ENCODE data around the gene AMIGO3.

GRCh38 chr3:49721896-49722781 lies 2.7 kb upstream of the AMIGO3 start:
- TF ChIP-seq, protein P1, sequence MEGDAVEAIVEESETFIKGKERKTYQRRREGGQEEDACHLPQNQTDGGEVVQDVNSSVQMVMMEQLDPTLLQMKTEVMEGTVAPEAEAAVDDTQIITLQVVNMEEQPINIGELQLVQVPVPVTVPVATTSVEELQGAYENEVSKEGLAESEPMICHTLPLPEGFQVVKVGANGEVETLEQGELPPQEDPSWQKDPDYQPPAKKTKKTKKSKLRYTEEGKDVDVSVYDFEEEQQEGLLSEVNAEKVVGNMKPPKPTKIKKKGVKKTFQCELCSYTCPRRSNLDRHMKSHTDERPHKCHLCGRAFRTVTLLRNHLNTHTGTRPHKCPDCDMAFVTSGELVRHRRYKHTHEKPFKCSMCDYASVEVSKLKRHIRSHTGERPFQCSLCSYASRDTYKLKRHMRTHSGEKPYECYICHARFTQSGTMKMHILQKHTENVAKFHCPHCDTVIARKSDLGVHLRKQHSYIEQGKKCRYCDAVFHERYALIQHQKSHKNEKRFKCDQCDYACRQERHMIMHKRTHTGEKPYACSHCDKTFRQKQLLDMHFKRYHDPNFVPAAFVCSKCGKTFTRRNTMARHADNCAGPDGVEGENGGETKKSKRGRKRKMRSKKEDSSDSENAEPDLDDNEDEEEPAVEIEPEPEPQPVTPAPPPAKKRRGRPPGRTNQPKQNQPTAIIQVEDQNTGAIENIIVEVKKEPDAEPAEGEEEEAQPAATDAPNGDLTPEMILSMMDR (IDR thresholded peaks at IDR 0.05), result no peak
- TF ChIP-seq EZH2phosphoT487 (IDR thresholded peaks at IDR 0.05), result no peak

Data from neural progenitor cell (in vitro differentiated cells).